ENCODE data around the gene AGFG2. TPM values are rescaled to one million over a fixed set of nuclear protein-coding genes. Genes with fewer than 3 reads are reported as not detected.
A peak's percentile ranks its signal among the peaks of the same experiment; 100 is the strongest.

The AGFG2 gene
- total and polyA plus RNA-seq, 2 of the 13 experiments (the other 11 are each of a cell fraction or from before 2014, with no cell fraction given): 125 to 132 TPM

GRCh38 chr7:100585511-100586265 is 46.7 kb downstream of the AGFG2 start, which contains the start of gene LRCH4 (continued):
- no peak for TF ChIP-seq PLSCR1 (CRISPR knock-in tag; IDR thresholded peaks at IDR 0.05; ENCODE audit: borderline replicate concordance)
- TF ChIP-seq SAP130 (CRISPR knock-in tag; IDR thresholded peaks at IDR 0.05; ENCODE audit: low read depth): peak; percentile 89; the same call in 1 of the 2 replicates
- TF ChIP-seq SRSF4 (IDR thresholded peaks at IDR 0.05; ENCODE audit: low read depth, low read length, poor library complexity, severe bottlenecking): no peak
- peak; percentile 2; the same call in 1 of the 2 replicates for TF ChIP-seq NFE2 (CRISPR knock-in tag; IDR thresholded peaks at IDR 0.05)
- TF ChIP-seq SIX4 (CRISPR knock-in tag; IDR thresholded peaks at IDR 0.05): no peak
- TF ChIP-seq ZMYM4 (CRISPR knock-in tag; IDR thresholded peaks at IDR 0.05): peak; percentile 90
- TF ChIP-seq ZNF607 (CRISPR knock-in tag; IDR thresholded peaks at IDR 0.05; ENCODE audit: borderline replicate concordance): peak; percentile 83; the same call in 1 of the 2 replicates
- peak; percentile 65 for TF ChIP-seq ZFY (CRISPR knock-in tag; IDR thresholded peaks at IDR 0.05)
- TF ChIP-seq ZNF724P (CRISPR knock-in tag; IDR thresholded peaks at IDR 0.05; ENCODE audit: borderline replicate concordance): peak; percentile 74; the same call in 1 of the 2 replicates
- TF ChIP-seq FOXK2 (IDR thresholded peaks at IDR 0.05): no peak
- 0 out of 2 replicates have a peak, but pooled peaks have one; percentile 42 for TF ChIP-seq ZNF737 (CRISPR knock-in tag; IDR thresholded peaks at IDR 0.05; ENCODE audit: borderline replicate concordance)
- TF ChIP-seq WIZ (CRISPR knock-in tag; IDR thresholded peaks at IDR 0.05): no peak
- no peak for TF ChIP-seq CHD4 (IDR thresholded peaks at IDR 0.05; ENCODE audit: borderline replicate concordance, low read length)
- TF ChIP-seq FOSL2 (CRISPR knock-in tag; IDR thresholded peaks at IDR 0.05): peak; percentile 28; the same call in 1 of the 2 replicates
- peak; percentile 78; the same call in 1 of the 2 replicates for TF ChIP-seq ZKSCAN8 (CRISPR knock-in tag; IDR thresholded peaks at IDR 0.05; ENCODE audit: borderline replicate concordance)
- TF ChIP-seq ZFP90 (CRISPR knock-in tag; IDR thresholded peaks at IDR 0.05; ENCODE audit: borderline replicate concordance): no peak
- no peak for TF ChIP-seq CSRNP2 (CRISPR knock-in tag; conservative IDR thresholded peaks at IDR 0.05; ENCODE audit: low read depth)
- TF ChIP-seq SOX6 (IDR thresholded peaks at IDR 0.05): no peak
- peak; percentile 67 for TF ChIP-seq SOX6 (CRISPR knock-in tag; IDR thresholded peaks at IDR 0.05)
- TF ChIP-seq TCF12 (IDR thresholded peaks at IDR 0.05): no peak
- no peak; the same call in 1 of the 2 replicates for TF ChIP-seq TCF12 (CRISPR knock-in tag; IDR thresholded peaks at IDR 0.05)
- TF ChIP-seq ZNF83 (CRISPR knock-in tag; IDR thresholded peaks at IDR 0.05; ENCODE audit: borderline replicate concordance): no peak
- TF ChIP-seq ZNF253 (CRISPR knock-in tag; IDR thresholded peaks at IDR 0.05; ENCODE audit: borderline replicate concordance): no peak
- no peak for TF ChIP-seq ZNF564 (CRISPR knock-in tag; IDR thresholded peaks at IDR 0.05)
- TF ChIP-seq ZMYM3 (CRISPR knock-in tag; IDR thresholded peaks at IDR 0.05): no peak
- no peak for TF ChIP-seq PRMT3 (CRISPR knock-in tag; IDR thresholded peaks at IDR 0.05; ENCODE audit: borderline replicate concordance, low read depth)
- no peak for TF ChIP-seq TOE1 (CRISPR knock-in tag; IDR thresholded peaks at IDR 0.05)
- TF ChIP-seq ZNF10 (CRISPR knock-in tag; IDR thresholded peaks at IDR 0.05; ENCODE audit: borderline replicate concordance, low read depth): no peak
- TF ChIP-seq MYPOP (CRISPR knock-in tag; IDR thresholded peaks at IDR 0.05): no peak; the same call in 1 of the 2 replicates
